GM23338 (cell line): ENCODE measurements around the gene TTF1. TPM values are rescaled to one million over a fixed set of nuclear protein-coding genes. Genes with fewer than 3 reads are reported as not detected.
A peak's percentile ranks its signal among the peaks of the same experiment; 100 is the strongest.

Experiments used
- ATAC-seq: fragments of 200-7000 bp; cut with Tn5 transposase; 3 replicates; pipeline ENCODE4 v1.9.1; 2020
- DNase-seq: peaks from one replicate; pipeline ENCODE4 v3.0.0-alpha.2; 2015; ENCODE audit warnings: low spot score
- H2AFZ ChIP-seq: fragments of 200-600 bp; sonication (generic); 2 replicates; pipeline ENCODE4 v1.8.0; 2016; ENCODE audit warnings: antibody characterized with exemption, mild to moderate bottlenecking, moderate library complexity
- H3F3A ChIP-seq: fragments of 200-600 bp; sonication (generic); replicated peaks from 2 replicates; pipeline ENCODE4 v1.8.0; 2017; ENCODE audit warnings: antibody characterized with exemption, mixed run types, low read depth
- H3K27ac ChIP-seq: fragments of 200-600 bp; sonication (generic); 2 replicates; pipeline ENCODE4 v1.6.1; 2016; ENCODE audit warnings: low read depth
- H3K27me3 ChIP-seq: fragments of 200-600 bp; sonication (generic); 2 replicates; pipeline ENCODE4 v1.8.0; 2016; ENCODE audit warnings: mild to moderate bottlenecking, mixed run types, moderate library complexity; ENCODE audit not compliant: insufficient read depth
- H3K36me3 ChIP-seq: fragments of 200-600 bp; sonication (generic); 2 replicates; pipeline ENCODE4 v1.8.0; 2016; ENCODE audit warnings: mild to moderate bottlenecking; ENCODE audit not compliant: insufficient read depth
- H3K4me1 ChIP-seq: fragments of 200-600 bp; sonication (generic); 2 replicates; pipeline ENCODE4 v1.8.0; 2016; ENCODE audit warnings: mild to moderate bottlenecking, moderate library complexity; ENCODE audit not compliant: insufficient read depth
- H3K4me2 ChIP-seq: fragments of 200-600 bp; sonication (generic); 2 replicates; pipeline ENCODE4 v1.7.1; 2017; ENCODE audit warnings: mixed run types
- H3K4me3 ChIP-seq: fragments of 200-600 bp; sonication (generic); 2 replicates; pipeline ENCODE4 v1.6.1; 2016; ENCODE audit warnings: mixed run types
- H3K79me2 ChIP-seq: fragments of 200-600 bp; sonication (generic); replicated peaks from 2 replicates; pipeline ENCODE4 v1.8.0; 2017; ENCODE audit warnings: mild to moderate bottlenecking; ENCODE audit not compliant: insufficient read depth
- H3K9me2 ChIP-seq: fragments of 200-600 bp; sonication (generic); 2 replicates; pipeline ENCODE4 v1.8.0; 2017; ENCODE audit not compliant: insufficient read depth
- H4K20me1 ChIP-seq: fragments of 200-600 bp; sonication (generic); replicated peaks from 2 replicates; pipeline ENCODE4 v1.8.0; 2017; ENCODE audit warnings: mild to moderate bottlenecking; ENCODE audit not compliant: insufficient read depth
- H3K27ac Mint-ChIP-seq: 2 replicates; pipeline ENCODE4 v1.8.0; 2020; ENCODE audit warnings: inconsistent platforms, mild to moderate bottlenecking, moderate library complexity, mixed read lengths
- H3K27me3 Mint-ChIP-seq: 3 replicates; pipeline ENCODE4 v1.8.0; 2022; ENCODE audit warnings: low read depth, mild to moderate bottlenecking, moderate library complexity, mixed read lengths, inconsistent platforms; ENCODE audit not compliant: insufficient read depth, poor library complexity
- H3K36me3 Mint-ChIP-seq: 3 replicates; pipeline ENCODE4 v1.8.0; 2021; ENCODE audit warnings: low read depth, mild to moderate bottlenecking, inconsistent platforms, moderate library complexity, mixed read lengths
- H3K4me1 Mint-ChIP-seq: 3 replicates; pipeline ENCODE4 v1.8.0; 2020; ENCODE audit warnings: mild to moderate bottlenecking, inconsistent platforms, mixed read lengths
- H3K4me3 Mint-ChIP-seq: 3 replicates; pipeline ENCODE4 v1.8.0; 2021; ENCODE audit warnings: moderate library complexity, mild to moderate bottlenecking, inconsistent platforms, mixed read lengths
- H3K9me3 Mint-ChIP-seq: 3 replicates; pipeline ENCODE4 v1.8.0; 2020; ENCODE audit warnings: moderate library complexity, mild to moderate bottlenecking, inconsistent platforms, mixed read lengths
- CREB1 ChIP-seq: fragments of 250-450 bp; sonication (Bioruptor Pico); IDR thresholded peaks from 2 replicates; pipeline ENCODE4 v1.5.0; 2020; ENCODE audit warnings: low read depth, mild to moderate bottlenecking, moderate library complexity
- ETS1 ChIP-seq: IDR thresholded peaks from 2 replicates; pipeline ENCODE4 v1.6.1; 2016; ENCODE audit warnings: antibody characterized with exemption
- EZH2 ChIP-seq: fragments of 200-600 bp; sonication (generic); IDR thresholded peaks from one replicate; pipeline ENCODE4 v1.8.0; 2017; ENCODE audit warnings: antibody characterized with exemption, mild to moderate bottlenecking, low read depth; ENCODE audit not compliant: unreplicated experiment
- EZH2phosphoT487 ChIP-seq: fragments of 200-600 bp; sonication (generic); IDR thresholded peaks from one replicate; pipeline ENCODE4 v1.8.1; 2018; ENCODE audit warnings: antibody characterized with exemption; ENCODE audit not compliant: unreplicated experiment
- JUNB ChIP-seq: IDR thresholded peaks from one replicate; pipeline ENCODE4 v1.6.1; 2016; ENCODE audit warnings: antibody characterized with exemption; ENCODE audit not compliant: unreplicated experiment
- NANOG ChIP-seq: IDR thresholded peaks from 2 replicates; pipeline ENCODE4 v1.6.1; 2016; ENCODE audit warnings: antibody characterized with exemption, borderline replicate concordance
- POLR2AphosphoS5 ChIP-seq: IDR thresholded peaks from 2 replicates; pipeline ENCODE4 v1.6.1; 2016; ENCODE audit warnings: antibody characterized with exemption, low read depth
- REST ChIP-seq: IDR thresholded peaks from one replicate; pipeline ENCODE4 v1.6.1; 2018; ENCODE audit warnings: antibody characterized with exemption; ENCODE audit not compliant: unreplicated experiment
- STAT1 ChIP-seq: IDR thresholded peaks from one replicate; pipeline ENCODE4 v1.6.1; 2016; ENCODE audit warnings: antibody characterized with exemption; ENCODE audit not compliant: unreplicated experiment
- ZNF114 ChIP-seq: fragments of 250-450 bp; sonication (Bioruptor Pico); IDR thresholded peaks from 2 replicates; pipeline ENCODE4 v1.5.0; 2020; ENCODE audit warnings: mild to moderate bottlenecking, moderate library complexity
- ZNF331 ChIP-seq: fragments of 250-450 bp; sonication (Bioruptor Pico); IDR thresholded peaks from 2 replicates; pipeline ENCODE4 v1.5.0; 2020; ENCODE audit warnings: low read depth, mild to moderate bottlenecking, moderate library complexity
- polyA plus RNA-seq: library from polyadenylated mRNA; unstranded; fragments of >200 nt; fragmentation: Nextera tagmentation; extraction: Ambion mirVana; gene quantifications from 2 replicates; pipeline ENCODE4 v1.2.1, GENCODE V29; 2016
- total RNA-seq: library from RNA; depleted of rRNA; stranded (reverse); fragments of >200 nt; shearing (Covaris generic); gene quantifications from 2 replicates; pipeline ENCODE4 v1.2.3, GENCODE V29; 2014
- TF ChIP-seq, protein P1 (sequence below), 2 experiments: fragments of 200-600 bp in 1 of 2; sonication (generic) in 1 of 2; conservative IDR thresholded peaks; 2 replicates each; pipeline versions ENCODE4 v1.5.1 to v1.6.1; 2016 to 2017; ENCODE audit warnings: antibody characterized with exemption in 2 of 2, low read depth in 2 of 2, mild to moderate bottlenecking in 2 of 2, moderate library complexity in 1 of 2

TTF1 gene
- total and polyA plus RNA-seq, 2 experiments from 2014 or later: 14.9 to 25.0 TPM

DNA sequence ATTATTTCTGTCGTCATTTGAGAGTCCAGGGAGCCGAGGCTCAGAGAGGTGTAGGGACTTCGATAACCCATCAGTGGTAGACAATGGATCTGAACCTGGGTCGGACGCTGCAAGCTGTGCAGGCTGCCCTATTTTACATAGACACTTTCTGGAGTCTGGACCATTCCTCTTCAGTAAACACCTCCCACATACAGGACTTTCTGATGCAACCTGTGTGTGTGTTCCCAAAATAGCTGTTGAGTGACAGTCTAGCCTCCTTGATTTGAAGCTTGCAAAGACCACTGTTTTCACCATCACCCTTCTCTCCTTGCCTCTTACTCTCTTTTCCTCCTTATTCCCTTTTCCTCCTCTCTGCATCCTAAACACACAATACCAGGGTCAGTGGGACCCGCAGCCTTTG, 34.1 kb upstream of the TTF1 start:
- Histone ChIP-seq H3K79me2 (no peaks in the 10 kb centered on the region), H3K4me1 (peaks cover 8% of the 10 kb centered on the region), H3K4me2 (no peak overlapping the region), H2AFZ (peak overlapping the region; percentile 40; the same call in 1 of the 2 replicates), H3K36me3 (no peaks in the 10 kb centered on the region), H3K27ac (no peak overlapping the region), H3K4me3 (no peak overlapping the region), H3K9me2 (no peaks in the 10 kb centered on the region), H3F3A (no peaks in the 10 kb centered on the region), H3K27me3 (no peaks in the 10 kb centered on the region), H4K20me1 (no peaks in the 10 kb centered on the region; the same call in 1 of the 2 replicates)
- no peaks in the 10 kb centered on the region for H3K36me3 Mint-ChIP-seq
- DNase-seq (no peak), ATAC-seq (0 out of 3 replicates have a peak, but pooled peaks have one; percentile 27)
- no peaks in the 10 kb centered on the region for H3K27me3 Mint-ChIP-seq
- no peak overlapping the region; the same call in 2 of the 3 replicates for H3K4me3 Mint-ChIP-seq
- H3K9me3 Mint-ChIP-seq: no peaks in the 10 kb centered on the region
- H3K27ac Mint-ChIP-seq: no peak overlapping the region
- H3K4me1 Mint-ChIP-seq: peaks cover 19% of the 10 kb centered on the region
- TF ChIP-seq JUNB: no peak
- TF ChIP-seq, protein P1, sequence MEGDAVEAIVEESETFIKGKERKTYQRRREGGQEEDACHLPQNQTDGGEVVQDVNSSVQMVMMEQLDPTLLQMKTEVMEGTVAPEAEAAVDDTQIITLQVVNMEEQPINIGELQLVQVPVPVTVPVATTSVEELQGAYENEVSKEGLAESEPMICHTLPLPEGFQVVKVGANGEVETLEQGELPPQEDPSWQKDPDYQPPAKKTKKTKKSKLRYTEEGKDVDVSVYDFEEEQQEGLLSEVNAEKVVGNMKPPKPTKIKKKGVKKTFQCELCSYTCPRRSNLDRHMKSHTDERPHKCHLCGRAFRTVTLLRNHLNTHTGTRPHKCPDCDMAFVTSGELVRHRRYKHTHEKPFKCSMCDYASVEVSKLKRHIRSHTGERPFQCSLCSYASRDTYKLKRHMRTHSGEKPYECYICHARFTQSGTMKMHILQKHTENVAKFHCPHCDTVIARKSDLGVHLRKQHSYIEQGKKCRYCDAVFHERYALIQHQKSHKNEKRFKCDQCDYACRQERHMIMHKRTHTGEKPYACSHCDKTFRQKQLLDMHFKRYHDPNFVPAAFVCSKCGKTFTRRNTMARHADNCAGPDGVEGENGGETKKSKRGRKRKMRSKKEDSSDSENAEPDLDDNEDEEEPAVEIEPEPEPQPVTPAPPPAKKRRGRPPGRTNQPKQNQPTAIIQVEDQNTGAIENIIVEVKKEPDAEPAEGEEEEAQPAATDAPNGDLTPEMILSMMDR (conservative IDR thresholded peaks at IDR 0.05; ENCODE audit: low read depth in 2 of 2): no peak
- no peak for TF ChIP-seq EZH2phosphoT487
- TF ChIP-seq CREB1 (CRISPR knock-in tag): no peak
- TF ChIP-seq NANOG: no peak
- TF ChIP-seq STAT1: no peak
- no peak for TF ChIP-seq EZH2

- Histone ChIP-seq H3K27me3 (no peaks in the 10 kb centered on the region), H3K79me2 (no peaks in the 10 kb centered on the region), H2AFZ (no peak overlapping the region), H3K4me2 (no peak overlapping the region), H4K20me1 (no peaks in the 10 kb centered on the region; the same call in 1 of the 2 replicates), H3K27ac (no peak overlapping the region), H3K9me2 (no peaks in the 10 kb centered on the region), H3K36me3 (no peaks in the 10 kb centered on the region), H3K4me1 (peaks cover 13% of the 10 kb centered on the region), H3F3A (no peaks in the 10 kb centered on the region), H3K4me3 (no peak overlapping the region)
- TF ChIP-seq REST (no peak), ZNF114 (CRISPR knock-in tag) (no peak), ETS1 (no peak), EZH2 (no peak), EZH2phosphoT487 (no peak), CREB1 (CRISPR knock-in tag) (no peak), POLR2AphosphoS5 (no peak), STAT1 (no peak), ZNF331 (CRISPR knock-in tag) (no peak), JUNB (no peak), NANOG (no peak)
- TF ChIP-seq, protein P1 (conservative IDR thresholded peaks at IDR 0.05; ENCODE audit: low read depth in 2 of 2): no peak
- Mint-ChIP-seq H3K36me3 (no peaks in the 10 kb centered on the region), H3K9me3 (no peaks in the 10 kb centered on the region), H3K27ac (no peak overlapping the region), H3K4me1 (peaks cover 33% of the 10 kb centered on the region), H3K27me3 (no peaks in the 10 kb centered on the region), H3K4me3 (no peak overlapping the region)
- ATAC-seq: no peak
- no peak for DNase-seq
Measured at GRCh38 chr9:132439153-132439552, 32.5 kb upstream of the TTF1 start.
